DMS153 treated with DMSO at 0.1 percent for 48 hours (cell line): ENCODE measurements around the gene ZNF608.

Source experiments
- DNase-seq: peaks from one replicate; lab custom pipeline; 2025; ENCODE audit not compliant: unreplicated experiment; lab: John Stamatoyannopoulos, UW

ZNF608 gene

GRCh38 chr5:124738681-124739633, 7.5 kb downstream of the ZNF608 start:
- DNase-seq: peak; percentile 49

GRCh38 chr5:124737651-124738050, 8.8 kb downstream of the ZNF608 start:
- no peak for DNase-seq

- DNase-seq: no peak
Observed at GRCh38 chr5:124736805-124737188, 9.6 kb downstream of the ZNF608 start.

- no peak for DNase-seq
Observed at GRCh38 chr5:124736082-124736804, 10.2 kb downstream of the ZNF608 start.

- no peak for DNase-seq
Observed at GRCh38 chr5:124735169-124735858, 11.1 kb downstream of the ZNF608 start.

GRCh38 chr5:124734574-124735168, 11.8 kb downstream of the ZNF608 start:
- no peak for DNase-seq

GRCh38 chr5:124733329-124733650, 13.1 kb downstream of the ZNF608 start:
- no peak for DNase-seq

GRCh38 chr5:124732428-124733328, 13.8 kb downstream of the ZNF608 start:
- DNase-seq: no peak

GRCh38 chr5:124730381-124730780, 16.1 kb downstream of the ZNF608 start:
- no peak for DNase-seq

- DNase-seq: no peak
Observed at GRCh38 chr5:124729720-124730359, 16.6 kb downstream of the ZNF608 start.

- DNase-seq: no peak
Observed at GRCh38 chr5:124728968-124729332, 17.5 kb downstream of the ZNF608 start.

- no peak for DNase-seq
Observed at GRCh38 chr5:124728331-124728967, 18.0 kb downstream of the ZNF608 start.

- DNase-seq: no peak
Observed at GRCh38 chr5:124726631-124727362, 19.6 kb downstream of the ZNF608 start.

GRCh38 chr5:124725622-124726258, 20.7 kb downstream of the ZNF608 start:
- no peak for DNase-seq

GRCh38 chr5:124725040-124725434, 21.4 kb downstream of the ZNF608 start:
- DNase-seq: no peak

GRCh38 chr5:124724357-124725039, 21.9 kb downstream of the ZNF608 start:
- no peak for DNase-seq

- no peak for DNase-seq
Observed at GRCh38 chr5:124721229-124721735, 25.2 kb downstream of the ZNF608 start.
